GM12873 (cell line): ENCODE data around the gene KIAA1328.

Experiments used
- TF ChIP-seq, protein P1 (sequence below): IDR thresholded peaks from 2 replicates; pipeline ENCODE4 v1.5.1; 2012; ENCODE audit warnings: low read depth, mild to moderate bottlenecking, moderate library complexity, low read length, control low read depth; ENCODE audit not compliant: insufficient read depth; ENCODE audit errors: missing control alignments

The KIAA1328 gene

DNA sequence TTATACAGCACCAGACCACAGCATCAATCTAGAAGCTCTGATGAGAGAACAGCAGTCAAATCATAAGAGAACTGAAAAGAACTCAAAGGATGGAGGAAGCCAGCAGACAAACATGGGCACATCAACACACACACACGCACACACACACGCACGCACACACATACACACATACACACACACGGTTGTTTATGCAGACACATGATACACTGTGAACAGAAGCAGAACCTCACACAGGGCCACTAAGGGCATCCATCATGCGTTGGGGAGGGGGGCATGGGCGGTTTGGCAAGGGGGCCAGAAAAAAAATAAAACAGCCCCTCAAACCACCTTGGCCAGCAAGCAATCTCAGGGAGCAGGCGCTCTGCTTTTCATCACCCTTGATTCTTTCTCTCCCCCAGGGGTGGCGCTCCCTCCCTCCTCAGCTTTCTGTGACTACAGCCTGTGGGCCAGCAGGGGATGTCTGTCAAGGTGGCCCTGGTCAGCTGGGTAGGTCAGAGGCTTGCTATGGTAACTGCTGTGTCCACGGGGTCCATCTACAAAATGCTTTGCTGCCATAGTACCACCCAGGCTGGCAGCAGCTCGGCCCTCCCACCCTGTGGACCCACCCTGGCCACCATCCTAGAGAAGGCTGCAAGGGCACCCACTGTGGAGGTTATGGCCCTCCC is 418.7 kb downstream of the KIAA1328 start:
- TF ChIP-seq, protein P1, sequence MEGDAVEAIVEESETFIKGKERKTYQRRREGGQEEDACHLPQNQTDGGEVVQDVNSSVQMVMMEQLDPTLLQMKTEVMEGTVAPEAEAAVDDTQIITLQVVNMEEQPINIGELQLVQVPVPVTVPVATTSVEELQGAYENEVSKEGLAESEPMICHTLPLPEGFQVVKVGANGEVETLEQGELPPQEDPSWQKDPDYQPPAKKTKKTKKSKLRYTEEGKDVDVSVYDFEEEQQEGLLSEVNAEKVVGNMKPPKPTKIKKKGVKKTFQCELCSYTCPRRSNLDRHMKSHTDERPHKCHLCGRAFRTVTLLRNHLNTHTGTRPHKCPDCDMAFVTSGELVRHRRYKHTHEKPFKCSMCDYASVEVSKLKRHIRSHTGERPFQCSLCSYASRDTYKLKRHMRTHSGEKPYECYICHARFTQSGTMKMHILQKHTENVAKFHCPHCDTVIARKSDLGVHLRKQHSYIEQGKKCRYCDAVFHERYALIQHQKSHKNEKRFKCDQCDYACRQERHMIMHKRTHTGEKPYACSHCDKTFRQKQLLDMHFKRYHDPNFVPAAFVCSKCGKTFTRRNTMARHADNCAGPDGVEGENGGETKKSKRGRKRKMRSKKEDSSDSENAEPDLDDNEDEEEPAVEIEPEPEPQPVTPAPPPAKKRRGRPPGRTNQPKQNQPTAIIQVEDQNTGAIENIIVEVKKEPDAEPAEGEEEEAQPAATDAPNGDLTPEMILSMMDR, result no peak

DNA sequence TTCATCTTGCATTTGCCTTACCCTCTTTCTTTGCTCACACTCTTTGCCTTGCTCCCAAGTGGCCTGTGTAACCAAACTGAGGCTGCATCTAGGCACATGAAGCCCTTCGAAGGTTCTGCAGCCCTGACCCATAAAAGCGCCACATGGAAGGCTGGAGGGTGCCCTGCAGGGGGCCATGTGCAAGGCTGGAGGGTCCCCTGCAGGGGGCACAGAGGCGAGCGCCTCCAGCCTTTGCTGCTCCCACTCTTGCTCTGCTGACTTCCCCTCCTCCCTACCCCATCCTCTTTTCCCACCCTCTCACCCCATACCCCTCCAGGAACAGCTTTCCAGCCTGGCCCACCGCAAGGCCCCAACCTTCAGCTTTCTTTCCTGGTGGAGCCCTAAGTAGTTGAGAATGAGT is 419.4 kb downstream of the KIAA1328 start:
- TF ChIP-seq, protein P1, result no peak

DNA sequence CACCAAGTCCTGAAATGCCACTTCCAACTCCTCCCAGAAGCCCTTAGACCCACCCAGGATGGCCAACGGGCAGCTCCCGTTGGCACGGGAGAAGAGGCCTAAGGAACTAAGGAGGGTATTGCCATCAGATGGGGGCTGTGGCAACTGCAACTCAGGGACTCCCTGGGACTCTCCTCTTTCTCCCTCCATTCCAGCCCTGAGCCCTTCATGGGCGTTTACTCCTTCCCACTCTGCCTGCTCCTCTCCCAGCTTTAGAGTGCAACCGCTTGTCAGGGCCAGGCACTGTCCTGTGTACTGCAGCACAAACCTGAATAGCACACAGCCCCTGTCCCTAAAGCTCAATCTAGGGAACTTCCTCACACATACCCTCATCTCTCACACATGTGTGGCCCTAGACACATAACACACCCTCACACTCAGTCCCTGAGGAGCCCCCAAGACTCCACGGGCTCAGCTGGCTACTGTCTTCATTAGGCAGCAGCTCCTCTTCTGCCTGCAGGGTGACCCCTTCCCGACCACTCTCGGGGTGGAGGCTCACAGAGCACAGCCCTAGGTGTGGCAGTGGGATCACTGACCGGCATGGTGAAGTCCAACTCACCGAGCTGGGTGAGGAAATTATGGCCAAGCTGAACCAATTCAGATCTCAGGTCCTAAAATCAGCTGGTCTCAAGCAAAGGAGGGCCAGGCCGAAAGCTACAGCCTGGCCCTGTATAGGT is 420.4 kb downstream of the KIAA1328 start:
- TF ChIP-seq, protein P1, result no peak

DNA sequence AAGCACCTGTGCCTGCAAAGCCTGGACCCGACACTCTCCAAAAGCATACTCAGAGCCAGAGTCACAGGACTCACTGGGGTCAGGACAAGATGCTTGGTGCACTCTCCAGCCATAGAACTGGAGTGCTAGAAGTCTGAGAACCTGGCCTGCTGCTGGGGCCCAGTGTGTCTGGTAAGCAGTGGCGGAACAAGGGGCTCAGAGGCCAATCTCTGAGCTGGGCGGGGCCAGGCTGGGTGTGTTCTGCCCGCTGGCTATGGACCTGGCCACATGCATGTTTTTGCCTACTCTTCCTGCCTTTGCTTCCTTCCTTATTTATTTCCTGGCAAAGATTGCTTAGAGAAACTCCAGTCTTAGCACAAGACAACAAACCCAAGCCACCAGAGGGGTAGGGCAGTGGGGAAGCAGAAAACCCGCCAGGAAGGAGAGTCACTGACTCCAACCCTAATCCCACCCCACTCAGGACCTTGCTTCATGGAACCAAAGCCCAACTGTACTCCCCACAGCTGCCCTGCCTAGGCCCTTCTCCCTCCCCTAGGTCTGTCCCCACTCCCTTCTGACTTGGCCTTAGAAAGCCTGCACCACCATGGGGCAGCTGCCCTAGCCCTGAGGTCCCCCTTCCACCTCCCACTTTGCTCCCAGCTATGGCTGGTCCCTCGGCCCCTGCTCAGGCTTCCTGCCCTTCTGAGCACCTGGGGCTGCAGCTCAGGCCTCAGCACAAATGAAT is 421.1 kb downstream of the KIAA1328 start:
- TF ChIP-seq, protein P1, result no peak

DNA sequence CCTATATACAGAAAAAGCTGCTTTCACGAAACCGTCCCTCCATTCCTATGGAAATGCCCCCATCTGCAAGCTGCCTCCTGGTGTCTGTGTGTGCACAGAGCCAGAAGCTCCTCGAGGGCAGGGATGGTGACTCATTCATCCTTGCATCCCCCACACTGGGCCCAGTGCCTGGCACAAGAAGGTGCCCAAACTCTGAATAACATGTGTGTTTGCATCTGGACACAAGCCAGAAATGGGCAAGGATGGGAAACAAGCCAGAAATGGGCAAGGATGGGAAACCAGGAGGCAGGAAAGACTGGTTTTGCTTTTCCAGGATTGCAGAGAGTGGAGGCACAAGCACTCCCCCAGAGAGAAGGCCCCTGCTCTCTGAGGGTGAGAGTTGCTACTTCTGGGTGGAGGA is 422.8 kb downstream of the KIAA1328 start:
- TF ChIP-seq, protein P1, result no peak

DNA sequence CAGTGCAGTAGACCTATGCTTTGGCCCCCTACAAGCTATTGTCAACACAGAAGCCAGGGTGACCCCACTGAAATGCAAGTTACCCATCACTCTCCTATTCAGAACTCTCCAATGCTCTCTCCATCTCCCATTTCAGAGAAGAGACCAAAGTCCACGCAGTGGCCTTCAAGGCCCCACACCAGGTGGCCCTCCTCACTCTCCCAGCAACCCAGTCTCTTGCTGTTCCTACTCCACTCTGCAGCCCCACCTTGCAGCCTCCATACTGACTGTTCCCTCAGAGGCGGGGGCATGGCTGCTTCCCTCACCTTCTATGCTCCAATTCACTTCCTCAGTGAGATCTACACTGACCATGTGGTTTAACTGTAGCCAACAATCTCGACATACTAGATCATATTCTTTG is 423.4 kb downstream of the KIAA1328 start:
- TF ChIP-seq, protein P1, result no peak

DNA sequence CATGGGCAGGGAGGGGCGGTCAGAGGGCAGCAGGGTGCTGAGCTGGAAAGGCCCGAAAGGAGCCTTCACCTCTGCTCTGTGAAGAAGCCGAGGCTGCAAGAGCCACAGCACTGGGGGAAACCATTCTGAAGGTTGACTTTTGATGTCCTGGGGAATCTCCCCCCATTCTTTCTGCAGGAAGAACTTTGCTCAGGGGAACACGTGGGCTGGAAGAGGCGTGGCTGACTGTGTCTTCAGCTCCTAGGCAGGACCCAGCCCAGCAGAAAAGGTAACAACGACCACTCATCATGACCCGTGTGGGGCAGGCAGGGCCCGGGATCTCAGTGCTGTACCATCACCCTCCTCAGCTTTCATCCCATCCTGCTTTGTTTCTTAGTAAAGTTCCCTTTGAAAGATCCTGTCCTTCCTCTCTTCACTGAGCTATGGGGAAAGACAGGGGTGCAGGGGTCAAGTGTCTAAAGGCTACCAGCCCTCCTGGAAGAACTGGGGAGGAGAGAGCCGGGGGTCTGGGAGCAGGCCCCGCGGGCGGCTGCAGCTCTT is 424.0 kb downstream of the KIAA1328 start:
- TF ChIP-seq, protein P1, result no peak
